Left lung (tissue), 10 donors: Measurements from ENCODE around the gene ABCC5. TPM values are rescaled to one million over a fixed set of nuclear protein-coding genes. Genes with fewer than 3 reads are reported as not detected.

ENCODE experiments used
- ATAC-seq: fragments of 200-7000 bp; cut with Tn5 transposase; one replicate; pipeline ENCODE4 v1.9.1; 2020; ENCODE audit warnings: moderate library complexity
- DNase-seq, 4 donors: peaks; one replicate each; pipeline ENCODE4 v3.0.0-alpha.2; 2013 to 2020
- H3K27ac ChIP-seq, 2 donors: fragments of 200-600 bp; sonication (generic) in 1 of 2; one replicate each; pipeline versions ENCODE4 v1.5.0 to v1.8.0; 2020 to 2021
- H3K27me3 ChIP-seq, 2 donors: fragments of 200-600 bp; sonication (generic) in 1 of 2; one replicate each; pipeline versions ENCODE4 v1.5.0 to v1.8.0; 2020 to 2021
- H3K36me3 ChIP-seq, 2 donors: fragments of 200-600 bp; sonication (generic) in 1 of 2; one replicate each; pipeline versions ENCODE4 v1.5.0 to v1.8.0; 2020 to 2021
- H3K4me1 ChIP-seq, 2 donors: fragments of 200-600 bp; one replicate each; pipeline ENCODE4 v1.8.0; 2021
- H3K4me3 ChIP-seq, 2 donors: fragments of 200-600 bp; sonication (generic) in 1 of 2; one replicate each; pipeline versions ENCODE4 v1.5.0 to v1.8.0; 2020 to 2021; ENCODE audit warnings: mild to moderate bottlenecking in 1 of 2
- H3K9me3 ChIP-seq, 2 donors: fragments of 200-600 bp; sonication (generic) in 1 of 2; one replicate each; pipeline versions ENCODE4 v1.5.0 to v1.8.0; 2020 to 2021
- CTCF ChIP-seq, 2 donors: fragments of 200-600 bp; sonication (generic) in 1 of 2; IDR thresholded peaks; one replicate each; pipeline versions ENCODE4 v1.5.0 to v1.8.0; 2021; ENCODE audit warnings: antibody characterized with exemption in 2 of 2
- intact Hi-C, 2 donors: fragments of 100-400 bp; cut with DNase I; formaldehyde crosslinking; loops; one replicate each; pipeline versions ENCODE4 v1.11.2 to v1.14.2; 2022
- polyA plus RNA-seq, 6 donors: library from polyadenylated mRNA; unstranded; fragments of 120-200 nt; gene quantifications; one replicate each; pipeline ENCODE4 v1.2.1, GENCODE V29; 2013; ENCODE audit not compliant: insufficient read length in 6 of 6
- total RNA-seq, 2 donors: library from RNA; stranded (reverse); fragmentation: NEBNext Ultra II Directional; extraction: Animal tissue kit (Norgen Biotek cat#: 25700); gene quantifications; one replicate each; pipeline ENCODE4 v1.2.1, GENCODE V29; 2021
- donor health status: DM: no; HTN: yes; CAD: no.
- donor health status: DM: no; HTN: no; CAD: no.

ABCC5 gene
- total and polyA plus RNA-seq, 8 donors: 37.7 to 96.4 (median 78.1) TPM

DNA sequence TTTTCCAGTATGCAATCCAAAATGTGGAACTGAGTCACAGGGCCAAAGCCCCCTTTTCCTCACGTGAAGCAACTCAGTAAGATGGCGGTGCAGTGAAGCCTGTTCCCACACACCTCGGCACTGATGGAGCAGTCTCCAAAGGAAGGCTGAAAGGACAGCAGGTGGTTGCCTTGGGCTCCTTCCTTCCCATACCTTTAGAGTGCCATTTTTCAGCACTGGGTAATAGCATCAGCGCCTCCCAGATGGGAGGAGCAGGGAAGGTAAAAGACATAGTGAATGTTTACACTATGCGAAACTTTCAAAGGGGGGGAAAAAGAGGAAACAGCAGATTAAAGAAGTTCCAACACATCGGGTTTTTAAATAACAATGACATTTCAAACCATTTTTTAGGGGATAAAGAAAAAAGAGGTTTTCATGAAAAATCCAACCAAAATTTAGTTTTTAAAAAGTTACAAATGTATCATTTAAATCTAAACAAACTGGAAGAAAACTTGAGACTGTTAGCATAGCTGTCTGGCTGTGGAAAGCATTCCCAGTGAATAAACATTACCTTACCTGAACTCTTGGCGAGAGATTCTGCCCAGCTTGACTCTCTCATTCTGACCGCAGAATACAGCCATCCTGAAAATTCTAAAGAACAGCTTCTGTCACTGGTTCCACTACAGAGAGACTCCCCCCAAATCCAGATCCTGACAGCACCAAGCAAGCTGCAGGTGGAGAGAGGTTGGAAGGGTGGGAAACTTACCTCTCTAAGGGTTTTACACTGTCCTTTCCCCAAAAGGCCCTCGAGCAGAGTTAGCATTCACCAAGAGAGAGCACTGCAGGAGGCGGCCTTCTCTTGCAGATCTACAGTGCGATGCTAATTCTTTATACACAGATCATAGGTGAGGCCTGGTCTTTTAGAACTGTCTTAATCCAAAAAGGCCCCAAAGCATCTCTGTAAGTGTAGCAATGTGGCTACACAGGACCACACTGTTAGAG lies 32.6 kb downstream of the ABCC5 start:
- no peaks in the 10 kb centered on the region for H3K27me3 ChIP-seq
- H3K4me1 ChIP-seq: no peaks in the 10 kb centered on the region
- H3K9me3 ChIP-seq: no peaks in the 10 kb centered on the region
- TF ChIP-seq CTCF (IDR thresholded peaks at IDR 0.05): no peak
- no peak overlapping the region for H3K27ac ChIP-seq
- peaks cover 0 to 81% of the 10 kb centered on the region in 2 donors for H3K36me3 ChIP-seq
- DNase-seq (no peak), ATAC-seq (peak; percentile 66)
- intact Hi-C loops: no loop called here
- no peak overlapping the region for H3K4me3 ChIP-seq

- H3K9me3 ChIP-seq: no peaks in the 10 kb centered on the region
- no peak for ATAC-seq
- H3K4me3 ChIP-seq: no peak overlapping the region
- no peak overlapping the region for H3K27ac ChIP-seq
- no peak for TF ChIP-seq CTCF (IDR thresholded peaks at IDR 0.05)
- no peaks in the 10 kb centered on the region for H3K4me1 ChIP-seq
- no peak for DNase-seq
- intact Hi-C loops: no loop called here
- H3K36me3 ChIP-seq: peaks cover 0 to 87% of the 10 kb centered on the region in 2 donors
- H3K27me3 ChIP-seq: no peaks in the 10 kb centered on the region
Measured at GRCh38 chr3:183984127-183984740, 33.5 kb downstream of the ABCC5 start.

GRCh38 chr3:183981990-183982644 lies 35.6 kb downstream of the ABCC5 start:
- Histone ChIP-seq H3K27me3 (no peaks in the 10 kb centered on the region), H3K4me3 (no peak overlapping the region), H3K36me3 (peaks cover 0 to 80% of the 10 kb centered on the region in 2 donors), H3K9me3 (no peaks in the 10 kb centered on the region), H3K27ac (no peak overlapping the region), H3K4me1 (no peaks in the 10 kb centered on the region)
- intact Hi-C loops: no loop called here
- no peak for TF ChIP-seq CTCF (IDR thresholded peaks at IDR 0.05)
- ATAC-seq: peak; percentile 40
- no peak for DNase-seq

GRCh38 chr3:183980403-183980802 lies 37.3 kb downstream of the ABCC5 start:
- intact Hi-C loops: no loop called here
- no peaks in the 10 kb centered on the region for H3K9me3 ChIP-seq
- H3K36me3 ChIP-seq: peaks cover 0 to 69% of the 10 kb centered on the region in 2 donors
- H3K4me1 ChIP-seq: no peaks in the 10 kb centered on the region
- no peak for TF ChIP-seq CTCF (IDR thresholded peaks at IDR 0.05)
- no peak overlapping the region for H3K27ac ChIP-seq
- no peak for ATAC-seq
- no peak overlapping the region for H3K4me3 ChIP-seq
- DNase-seq: no peak
- H3K27me3 ChIP-seq: no peaks in the 10 kb centered on the region
